Measurements from ENCODE around the gene GPBAR1. TPM values are rescaled to one million over a fixed set of nuclear protein-coding genes. Genes with fewer than 3 reads are reported as not detected.

Gene GPBAR1
- total RNA-seq, 2 experiments from 2014 or later = 0.29 to 0.38 TPM

- ChIA-PET CTCF (interaction anchor here (0.9 kb wide), 1 partner anchor 80 kb away, joined by 3 read pairs; no protein-coding TSS in a partner anchor), POLR2A (interaction anchor here (0.6 kb wide), 1 partner anchor 511 kb away, joined by 4 read pairs; no protein-coding TSS in a partner anchor)
Observed at GRCh38 chr2:218262631-218263586, 2.1 kb downstream of the GPBAR1 start.

- ChIA-PET POLR2A (no interaction called here), CTCF (interaction anchor here (0.9 kb wide), 1 partner anchor 81 kb away, joined by 3 read pairs; no protein-coding TSS in a partner anchor)
Observed at GRCh38 chr2:218263817-218264641, 3.2 kb downstream of the GPBAR1 start.

GRCh38 chr2:218264773-218265561 is 4.2 kb downstream of the GPBAR1 start:
- ChIA-PET POLR2A (no interaction called here), CTCF (interaction anchor here (1.2 kb wide), 1 partner anchor 10 kb away, joined by 3 read pairs; no protein-coding TSS in a partner anchor)

- POLR2A ChIA-PET = no interaction called here
- CTCF ChIA-PET = interaction anchor here (0.7 to 1.2 kb wide), 2 partner anchors 10 to 36 kb away, joined by 3 read pairs; no protein-coding TSS in a partner anchor
Observed at GRCh38 chr2:218265626-218266025, 4.8 kb downstream of the GPBAR1 start.

GRCh38 chr2:218266316-218266979 is 5.6 kb downstream of the GPBAR1 start:
- CTCF ChIA-PET = interaction anchor here (0.7 to 1.2 kb wide), 2 partner anchors 9 to 37 kb away, joined by 3 to 5 read pairs; no protein-coding TSS in a partner anchor
- POLR2A ChIA-PET = no interaction called here

DNA sequence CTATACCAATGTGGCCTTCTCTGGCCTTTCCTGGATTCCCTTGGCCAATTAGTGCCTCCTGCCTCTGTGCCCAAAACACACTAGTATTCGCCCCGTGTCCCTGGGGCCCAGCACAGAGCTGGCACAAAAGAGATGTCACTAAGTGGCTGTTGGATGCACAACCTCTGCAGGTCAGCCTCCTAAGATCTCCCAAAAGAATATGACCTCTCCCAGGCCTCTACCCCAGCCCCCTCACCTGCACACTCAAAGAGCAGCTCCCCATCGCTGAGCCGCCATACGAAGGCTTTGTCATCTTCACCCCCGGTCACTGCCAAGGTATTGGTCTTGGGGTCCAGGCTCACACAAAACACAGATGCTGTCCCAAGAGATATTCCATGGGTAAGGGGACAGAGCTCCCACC is 6.4 kb downstream of the GPBAR1 start:
- POLR2A ChIA-PET = interaction anchor here (0.9 kb wide), 1 partner anchor 18 kb away, joined by 3 read pairs; no protein-coding TSS in a partner anchor

DNA sequence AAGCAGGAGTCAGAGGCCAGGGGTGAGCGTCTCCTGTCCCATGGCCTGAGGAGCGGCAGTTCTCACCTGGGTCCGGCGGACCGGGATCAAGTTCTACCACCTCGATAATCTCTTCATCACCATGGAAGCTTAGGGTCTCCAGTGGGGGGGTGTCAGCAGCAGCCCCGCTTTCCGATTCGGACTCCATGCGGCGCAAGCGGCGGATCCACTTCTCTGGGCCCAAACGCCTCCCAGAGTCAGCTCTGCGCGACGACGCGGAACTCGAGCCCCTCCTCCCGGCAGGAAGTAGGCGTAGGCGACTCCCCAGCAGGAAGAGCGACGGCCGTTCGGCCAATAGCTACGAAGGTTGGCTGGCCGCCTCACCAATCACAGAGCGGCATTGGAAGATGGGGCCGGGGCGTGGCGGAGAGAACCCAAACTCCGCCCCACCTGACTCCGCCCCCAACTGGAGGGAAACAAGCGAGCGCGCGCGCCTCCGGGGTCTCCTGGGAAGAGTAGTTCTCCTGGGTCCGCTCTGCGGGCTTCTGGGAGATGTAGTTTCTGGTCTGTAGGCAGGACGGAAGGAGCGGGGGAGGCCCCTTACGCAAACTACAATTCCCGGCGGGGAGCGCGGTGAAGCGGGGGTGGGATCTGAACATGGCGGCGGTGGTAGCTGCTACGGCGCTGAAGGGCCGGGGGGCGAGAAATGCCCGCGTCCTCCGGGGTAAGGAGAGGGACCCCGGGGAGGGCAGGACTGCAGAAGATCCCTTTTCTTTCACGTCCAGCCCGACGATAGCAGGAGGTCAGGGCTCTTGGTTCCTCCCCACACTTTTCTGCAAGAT is 9.3 kb downstream of the GPBAR1 start, which contains the start of the genes AAMP and PNKD:
Gene AAMP, minus strand, starts transcription at position 238 of the 821 bp plus-strand sequence. Its CDS starts 51 bp downstream, at position 187.
Gene PNKD, plus strand, starts transcription at position 620 of the 821 bp plus-strand sequence. Its CDS starts 17 bp downstream, at position 637.
- ChIA-PET POLR2A (interaction anchor here (0.6 to 2.9 kb wide), 9 partner anchors 14 to 389 kb away, joined by 3 to 34 read pairs (median 4); partner anchors contain the start of genes BCS1L and ZNF142), CTCF (interaction anchor here (0.8 to 4.7 kb wide), 12 partner anchors 12 to 130 kb away, joined by 3 to 70 read pairs (median 4); partner anchors contain the start of genes CATIP and TMBIM1)

More for the DNA sequence above, 6.4 kb downstream of the GPBAR1 start:
- CTCF ChIA-PET = interaction anchor here (0.9 to 1.2 kb wide), 2 partner anchors 10 to 25 kb away, joined by 3 to 5 read pairs; no protein-coding TSS in a partner anchor

DNA sequence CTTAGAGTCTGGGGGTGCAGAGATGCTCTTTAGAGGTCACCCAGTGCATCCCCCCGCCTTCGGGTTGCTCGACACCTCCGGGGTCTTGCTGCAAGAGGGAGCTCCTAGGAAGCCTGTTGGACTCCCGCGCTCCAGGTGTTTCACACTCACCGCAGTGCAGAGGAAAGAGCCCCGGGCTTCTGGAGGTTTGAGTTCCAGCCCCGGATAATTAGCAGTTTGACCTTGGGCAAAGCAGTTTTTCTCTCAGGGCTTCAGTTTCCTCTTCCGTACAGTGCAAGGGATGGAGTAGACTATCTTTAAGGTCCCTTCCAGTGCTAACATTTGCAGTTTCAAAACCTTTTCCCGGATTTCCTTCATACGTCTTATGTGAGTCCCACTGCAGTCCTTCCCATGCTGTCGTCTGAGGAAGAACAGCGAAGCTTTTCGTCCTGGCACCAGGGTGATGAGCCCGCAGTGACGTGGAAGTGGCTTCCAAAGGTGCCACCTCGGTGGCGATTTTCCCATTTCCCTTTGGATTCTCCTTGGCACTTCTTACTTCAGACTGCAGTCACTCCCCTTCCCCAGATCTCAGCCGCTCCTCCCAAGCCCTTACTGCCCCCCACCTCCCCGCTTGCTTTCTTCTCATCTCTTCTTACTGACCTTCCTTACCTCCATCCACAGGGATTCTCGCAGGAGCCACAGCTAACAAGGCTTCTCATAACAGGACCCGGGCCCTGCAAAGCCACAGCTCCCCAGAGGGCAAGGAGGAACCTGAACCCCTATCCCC is 10.1 kb downstream of the GPBAR1 start:
- POLR2A ChIA-PET = interaction anchor here (0.6 to 2.9 kb wide), 9 partner anchors 13 to 389 kb away, joined by 3 to 34 read pairs (median 4); partner anchors contain the start of genes BCS1L and ZNF142
- CTCF ChIA-PET = interaction anchor here (0.8 to 4.7 kb wide), 11 partner anchors 12 to 129 kb away, joined by 3 to 70 read pairs (median 5); partner anchors contain the start of genes CATIP and TMBIM1

DNA sequence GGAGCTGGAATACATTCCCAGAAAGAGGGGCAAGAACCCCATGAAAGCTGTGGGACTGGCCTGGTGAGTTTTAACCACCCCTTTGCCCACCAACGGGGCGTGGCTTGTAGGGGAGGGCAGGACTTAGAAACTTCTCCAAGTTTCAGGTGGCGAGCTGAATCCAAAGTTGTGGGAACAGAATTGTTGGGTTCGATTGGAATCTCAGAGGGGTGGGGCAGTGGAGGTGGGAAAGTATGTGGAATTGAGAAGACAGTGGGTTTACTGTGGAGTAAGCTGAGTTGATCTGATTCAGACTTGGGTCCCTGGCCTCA is 10.6 kb downstream of the GPBAR1 start:
- POLR2A ChIA-PET = interaction anchor here (0.5 to 2.9 kb wide), 3 partner anchors 13 to 257 kb away, joined by 3 to 34 read pairs (median 4); no protein-coding TSS in a partner anchor
- CTCF ChIA-PET = interaction anchor here (0.6 to 4.7 kb wide), 7 partner anchors 13 to 124 kb away, joined by 3 to 70 read pairs (median 5); partner anchors contain the start of genes CATIP and TMBIM1

GRCh38 chr2:218271865-218272530 is 11.2 kb downstream of the GPBAR1 start:
- ChIA-PET POLR2A (interaction anchor here (0.5 to 2.9 kb wide), 3 partner anchors 12 to 257 kb away, joined by 3 to 34 read pairs (median 4); no protein-coding TSS in a partner anchor), CTCF (interaction anchor here (0.6 to 4.7 kb wide), 8 partner anchors 12 to 124 kb away, joined by 3 to 70 read pairs (median 4); partner anchors contain the start of genes CATIP and TMBIM1)

DNA sequence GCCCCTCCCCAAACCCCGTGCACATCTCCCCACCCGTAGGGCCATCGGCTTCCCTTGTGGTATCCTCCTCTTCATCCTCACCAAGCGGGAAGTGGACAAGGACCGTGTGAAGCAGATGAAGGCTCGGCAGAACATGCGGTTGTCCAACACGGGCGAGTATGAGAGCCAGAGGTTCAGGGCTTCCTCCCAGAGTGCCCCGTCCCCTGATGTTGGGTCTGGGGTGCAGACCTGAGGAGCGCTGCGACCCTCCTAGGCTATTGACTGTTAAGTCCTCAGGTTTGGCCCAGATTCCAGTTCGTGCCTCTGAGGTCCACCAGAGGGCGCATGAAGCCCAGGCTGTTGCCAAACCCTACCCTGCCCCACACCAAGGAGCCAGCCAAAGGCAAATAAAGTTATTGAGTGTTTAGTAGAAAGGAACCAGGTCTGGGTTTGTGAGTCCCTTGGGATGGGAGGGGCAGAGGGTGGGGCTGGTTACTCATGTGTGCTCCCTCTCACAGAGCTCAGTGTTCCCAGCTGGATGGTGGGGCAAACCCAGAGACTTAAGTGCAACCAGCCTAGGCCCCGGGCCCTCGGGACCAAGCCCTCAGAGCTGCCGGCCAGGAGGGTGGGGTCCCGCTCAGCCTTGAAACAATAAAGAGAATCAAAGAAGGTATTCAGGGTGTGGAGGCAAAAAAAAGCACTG is 11.9 kb downstream of the GPBAR1 start:
- POLR2A ChIA-PET = interaction anchor here (2.9 kb wide), 1 partner anchor 14 kb away, joined by 34 read pairs; no protein-coding TSS in a partner anchor

DNA sequence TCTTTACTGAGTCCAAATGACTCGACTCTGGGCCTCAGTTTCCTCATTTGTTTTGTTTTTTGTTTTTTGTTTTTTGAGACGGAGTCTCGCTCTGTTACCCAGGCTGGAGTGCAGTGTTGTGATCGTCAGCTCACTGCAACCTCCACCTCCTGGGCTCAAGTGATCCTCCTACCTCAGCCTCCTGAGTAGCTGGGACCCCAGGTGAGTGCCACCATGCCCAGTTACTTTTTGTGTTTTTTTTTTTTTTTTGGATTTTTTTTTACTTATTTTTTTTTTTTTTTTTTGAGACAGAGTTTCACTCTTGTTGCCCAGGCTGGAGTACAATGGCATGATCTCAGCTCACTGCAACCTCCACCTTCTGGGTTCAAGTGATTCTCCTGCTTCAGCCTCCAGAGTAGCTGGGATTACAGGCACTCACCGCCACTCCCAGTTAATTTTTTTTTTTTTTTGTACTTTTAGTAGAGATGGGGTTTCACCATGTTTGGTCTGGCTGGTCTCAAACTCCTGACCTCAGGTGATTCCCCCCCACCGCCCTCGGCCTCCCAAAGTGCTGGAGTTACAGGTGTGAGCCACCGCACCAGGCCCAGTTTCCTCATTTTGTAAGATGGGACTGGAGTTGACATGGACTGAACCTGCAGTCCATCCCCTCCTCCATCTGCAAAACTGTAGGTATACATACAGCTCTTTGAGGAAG is 12.5 kb downstream of the GPBAR1 start:
- ChIA-PET POLR2A (interaction anchor here (0.6 to 0.7 kb wide), 2 partner anchors 11 to 16 kb away, joined by 3 to 7 read pairs; no protein-coding TSS in a partner anchor), CTCF (interaction anchor here (0.6 to 4.7 kb wide), 9 partner anchors 11 to 924 kb away, joined by 3 to 70 read pairs (median 5); partner anchors contain the start of genes CATIP and TMBIM1)

More for the DNA sequence above, 11.9 kb downstream of the GPBAR1 start:
- CTCF ChIA-PET = interaction anchor here (0.6 to 4.7 kb wide), 9 partner anchors 11 to 122 kb away, joined by 3 to 70 read pairs (median 4); partner anchors contain the start of genes CATIP and TMBIM1

DNA sequence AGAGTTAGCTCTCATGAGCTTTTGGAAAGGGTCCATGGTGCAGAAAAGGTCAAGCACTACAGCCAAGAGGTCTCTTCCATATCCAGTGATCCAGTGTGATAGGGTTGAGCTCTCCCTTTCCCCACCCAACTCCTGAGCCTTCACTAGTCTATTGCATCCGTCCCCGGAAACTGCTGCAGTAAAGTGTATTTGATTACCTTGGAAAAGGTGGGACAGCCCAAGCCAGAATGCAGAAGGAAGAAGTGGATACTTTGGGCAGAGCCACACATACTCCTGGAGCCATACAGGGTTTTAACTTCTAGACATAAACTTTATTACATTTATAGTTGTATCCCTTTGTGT is 13.1 kb downstream of the GPBAR1 start:
- ChIA-PET POLR2A (interaction anchor here (0.5 to 0.7 kb wide), 3 partner anchors 11 to 42 kb away, joined by 3 to 7 read pairs (median 5); no protein-coding TSS in a partner anchor), CTCF (interaction anchor here (0.6 to 4.7 kb wide), 6 partner anchors 10 to 83 kb away, joined by 4 to 70 read pairs (median 9); partner anchors contain the start of genes CATIP and TMBIM1)

All from activated CD8-positive, alpha-beta memory T cell treated with anti-CD3 and anti-CD28 coated beads for 36 hours (primary cell).